GM13977 (cell line): Measurements from ENCODE around the gene SPOCD1.

Experiments used
- DNase-seq: peaks from one replicate; pipeline ENCODE4 v3.0.0; 2012; ENCODE audit warnings: low spot score
- CTCF ChIP-seq: IDR thresholded peaks from 2 replicates; pipeline ENCODE4 v1.5.1; 2012; ENCODE audit warnings: mild to moderate bottlenecking, control low read depth; ENCODE audit not compliant: insufficient read depth; ENCODE audit errors: extremely low read depth, missing control alignments
- in situ Hi-C: fragments of 300-500 bp; cut with MboI; formaldehyde crosslinking; loops from one replicate; pipeline ENCODE4 v1.12.0; 2022; ENCODE audit warnings: low sequenced_read_pairs, low pct_unique_long_range_greater_than_20kb, mixed read lengths, inconsistent platforms; ENCODE audit not compliant: unreplicated experiment

Gene SPOCD1

GRCh38 chr1:31803610-31804009 lies 12.2 kb downstream of the SPOCD1 start:
- no peak for DNase-seq
- no peak for TF ChIP-seq CTCF
- in situ Hi-C loops, result no loop called here

- in situ Hi-C loops, result no loop called here
- no peak for DNase-seq
- no peak for TF ChIP-seq CTCF
Observed at GRCh38 chr1:31802190-31803150, 13.4 kb downstream of the SPOCD1 start.

- no peak for DNase-seq
- TF ChIP-seq CTCF, result no peak
- in situ Hi-C loops, result no loop called here
Observed at GRCh38 chr1:31801458-31801857, 14.4 kb downstream of the SPOCD1 start.

- TF ChIP-seq CTCF, result no peak
- DNase-seq, result no peak
- in situ Hi-C loops, result no loop called here
Observed at GRCh38 chr1:31800674-31800967, 15.2 kb downstream of the SPOCD1 start.

GRCh38 chr1:31799895-31800673 lies 15.7 kb downstream of the SPOCD1 start:
- in situ Hi-C loops, result no loop called here
- no peak for DNase-seq
- TF ChIP-seq CTCF, result no peak

GRCh38 chr1:31799196-31799894 lies 16.5 kb downstream of the SPOCD1 start:
- DNase-seq, result no peak
- TF ChIP-seq CTCF, result no peak
- in situ Hi-C loops, result no loop called here
